Right ventricle myocardium superior (tissue), 1 donor: Measurements from ENCODE around the gene CABP5. TPM values are rescaled to one million over a fixed set of nuclear protein-coding genes. Genes with fewer than 3 reads are reported as not detected.

Experiments used
- total RNA-seq: library from RNA; stranded (reverse); fragmentation: NEBNext Ultra II Directional; extraction: Animal tissue kit (Norgen Biotek cat#: 25700); gene quantifications from one replicate; pipeline ENCODE4 v1.2.1, GENCODE V29; 2021
- donor health status: DM: no; HTN: yes; CAD: no; lungs with severe emphysema.

The CABP5 gene
- total RNA-seq, 1 donor from 2014 or later, result not detected

Other genes starting within 250 kb of the CABP5 start
- gene TPRX1, start 239.5 kb downstream of the CABP5 start, total RNA-seq, result not detected
- gene CRX, start 222.1 kb downstream of the CABP5 start, total RNA-seq, result not detected
- gene TPRX2, start 184.8 kb downstream of the CABP5 start, total RNA-seq, result not detected
- gene SULT2A1, start 157.8 kb downstream of the CABP5 start, total RNA-seq, result not detected
- gene BSPH1, start 51.9 kb downstream of the CABP5 start, total RNA-seq, result not detected
- not detected for gene ELSPBP1, start 49.4 kb downstream of the CABP5 start, total RNA-seq
- 38.6 TPM for gene PLA2G4C, start 66.7 kb upstream of the CABP5 start, total RNA-seq
- gene LIG1, start 126.3 kb upstream of the CABP5 start, total RNA-seq, result 2.4 TPM
- gene ZSWIM9, start 126.6 kb upstream of the CABP5 start, total RNA-seq, result 6.9 TPM
- 27.1 TPM for gene CARD8, start 211.8 kb upstream of the CABP5 start, total RNA-seq
- 0.51 TPM for gene ZNF114, start 226.0 kb upstream of the CABP5 start, total RNA-seq